Lower leg skin (tissue), 4 donors: Measurements from ENCODE around the gene FAM221A. TPM values are rescaled to one million over a fixed set of nuclear protein-coding genes. Genes with fewer than 3 reads are reported as not detected.
"Not testable (repeated sequence)": the region's sequence is repeated elsewhere in the genome, so short reads cannot be mapped to it uniquely, and the experiment has no call there.

ENCODE experiments used
- DNase-seq, 2 donors: peaks; one replicate each; pipeline ENCODE4 v3.0.0-alpha.2; 2019; ENCODE audit warnings: low spot score in 2 of 2
- H3K4me3 ChIP-seq: fragments of 200-600 bp; sonication (generic); 2 replicates; pipeline ENCODE4 v1.5.1; 2017; ENCODE audit warnings: mild to moderate bottlenecking, low read depth; ENCODE audit not compliant: poor library complexity, severe bottlenecking
- CTCF ChIP-seq, 3 donors: fragments of 450-650 bp; IDR thresholded peaks; one replicate each; pipeline ENCODE4 v1.5.1; 2016; ENCODE audit warnings: antibody characterized with exemption in 3 of 3, mild to moderate bottlenecking in 3 of 3, moderate library complexity in 2 of 3
- POLR2A ChIP-seq, 2 donors: fragments of 450-650 bp; IDR thresholded peaks; one replicate each; pipeline ENCODE4 v1.6.1; 2016 to 2017; ENCODE audit warnings: antibody characterized with exemption in 2 of 2, mild to moderate bottlenecking in 1 of 2, moderate library complexity in 1 of 2
- WGBS, 2 donors: methylation state at CpG; one replicate each; pipeline ENCODE4 v1.1.5; 2018; 5-methylcytosine and 5-hydroxymethylcytosine counted together
- intact Hi-C: fragments of 100-400 bp; cut with DNase I; formaldehyde crosslinking; loops from one replicate; pipeline ENCODE4 v1.15.0; 2023; ENCODE audit warnings: low total_unique reads
- total RNA-seq, 4 donors: library from RNA; depleted of rRNA; stranded (reverse); fragments of >200 nt; gene quantifications; one replicate each; pipeline ENCODE4 v1.1.0, GENCODE V29; 2016

The FAM221A gene
- total RNA-seq, 4 donors from 2014 or later, result 4.8 to 8.7 (median 6.8) TPM

- TF ChIP-seq POLR2A (IDR thresholded peaks at IDR 0.05) (no peak), CTCF (IDR thresholded peaks at IDR 0.05) (no peak)
- 87 to 92% methylated on average over 6 of the region's 6 CpGs for WGBS, 2 donors
- H3K4me3 ChIP-seq, result no peak overlapping the region
- DNase-seq, result no peak
- intact Hi-C loops, result loop anchor here (5.0 kb wide), 1 partner anchor 143 kb away; no protein-coding TSS in a partner anchor
These were observed 35.1 kb downstream of the FAM221A start for GRCh38 chr7:23715099-23715498.

GRCh38 chr7:23717788-23718187 is 37.8 kb downstream of the FAM221A start:
- TF ChIP-seq CTCF (IDR thresholded peaks at IDR 0.05) (no peak), POLR2A (IDR thresholded peaks at IDR 0.05) (no peak)
- 98 to 100% methylated on average over 1 of the region's 1 CpG for WGBS, 2 donors
- intact Hi-C loops, result loop anchor here (5.0 kb wide), 1 partner anchor 145 kb away; no protein-coding TSS in a partner anchor
- no peak for DNase-seq
- no peak overlapping the region for H3K4me3 ChIP-seq

- DNase-seq, result no peak
- H3K4me3 ChIP-seq, result no peak overlapping the region
- intact Hi-C loops, result no loop called here
- TF ChIP-seq CTCF (IDR thresholded peaks at IDR 0.05) (no peak), POLR2A (IDR thresholded peaks at IDR 0.05) (no peak)
- 72 to 78% methylated on average over 4 of the region's 4 CpGs for WGBS, 2 donors
These were observed 41.5 kb downstream of the FAM221A start for GRCh38 chr7:23721456-23721855.

DNA sequence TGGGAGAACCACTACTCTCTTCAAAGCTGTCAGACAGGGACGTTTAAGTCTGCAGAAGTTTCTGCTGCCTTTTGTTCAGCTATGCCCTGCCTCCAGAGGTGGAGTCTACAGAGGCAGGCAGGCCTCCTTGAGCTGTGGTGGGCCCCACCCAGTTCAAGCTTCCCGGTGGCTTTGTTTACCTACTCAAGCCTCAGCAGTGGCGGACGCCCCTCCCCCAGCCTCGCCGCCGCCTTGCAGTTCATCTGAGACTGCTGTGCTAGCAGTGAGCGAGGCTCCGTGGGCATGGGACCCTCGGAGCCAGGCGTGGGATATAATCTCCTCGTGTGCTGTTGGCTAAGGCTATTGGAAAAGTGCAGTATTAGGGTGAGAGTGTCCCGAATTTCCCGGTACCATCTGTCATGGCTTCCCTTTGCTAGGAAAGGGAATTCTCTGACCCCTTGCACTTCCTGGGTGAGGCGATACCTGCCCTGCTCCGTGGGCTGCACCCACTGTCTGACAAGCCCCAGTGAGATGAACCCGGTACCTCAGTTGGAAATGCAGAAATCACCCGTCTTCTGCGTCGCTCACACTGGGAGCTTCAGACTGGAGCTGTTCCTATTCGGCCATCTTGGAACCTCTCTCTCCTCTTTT is 42.7 kb downstream of the FAM221A start:
- DNase-seq, intact Hi-C loops, H3K4me3 ChIP-seq: not testable (repeated sequence)
- 87% methylated on average over 20 to 21 of the region's 21 CpGs for WGBS, 2 donors

DNA sequence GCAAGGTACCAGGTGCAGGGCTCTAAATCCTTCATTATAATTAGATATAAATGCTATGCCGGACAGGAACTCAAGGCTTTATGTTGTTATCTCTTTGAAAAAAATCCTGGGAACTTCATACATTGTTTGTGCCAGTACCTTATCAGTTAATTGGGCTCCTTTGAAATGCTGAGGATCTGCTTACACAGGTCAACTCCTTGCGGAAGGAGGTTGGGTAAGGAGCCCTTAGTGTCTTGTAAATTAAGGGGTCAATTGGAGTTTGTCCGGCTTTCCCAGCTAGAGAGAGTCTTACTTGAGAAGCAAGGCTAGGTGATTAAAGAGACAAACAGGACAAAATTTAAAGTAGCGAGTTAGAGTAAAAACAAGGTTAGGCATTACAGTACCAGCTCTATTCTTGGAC is 44.1 kb downstream of the FAM221A start:
- intact Hi-C loops, DNase-seq, H3K4me3 ChIP-seq: not testable (repeated sequence)
- WGBS, 2 donors, result 79 to 88% methylated on average over 4 of the region's 4 CpGs

- TF ChIP-seq POLR2A (IDR thresholded peaks at IDR 0.05), result no peak
- no peak for TF ChIP-seq CTCF (IDR thresholded peaks at IDR 0.05)
- H3K4me3 ChIP-seq, result no peak overlapping the region
- intact Hi-C loops, result no loop called here
- no peak for DNase-seq
These were observed 62.1 kb downstream of the FAM221A start for GRCh38 chr7:23742051-23742450.

- TF ChIP-seq POLR2A (IDR thresholded peaks at IDR 0.05), result no peak
- TF ChIP-seq CTCF (IDR thresholded peaks at IDR 0.05), result no peak
- intact Hi-C loops, result no loop called here
- no peak overlapping the region for H3K4me3 ChIP-seq
- DNase-seq, result no peak
- WGBS, 2 donors, result 92 to 93% methylated on average over 4 of the region's 4 CpGs
These were observed 63.2 kb downstream of the FAM221A start for GRCh38 chr7:23743226-23743625.
